Peyer's patch (tissue), 4 donors: Measurements from ENCODE around the gene COL4A1. TPM values are rescaled to one million over a fixed set of nuclear protein-coding genes. Genes with fewer than 3 reads are reported as not detected.

Experiments used
- DNase-seq, 3 donors: peaks; one replicate each; pipeline ENCODE4 v3.0.0-alpha.2; 2017 to 2019
- H3K27ac ChIP-seq, 4 donors: fragments of 200-600 bp; sonication (generic); one replicate each; pipeline ENCODE4 v1.5.1; 2016 to 2019
- H3K27me3 ChIP-seq, 2 donors: fragments of 200-600 bp; sonication (generic); one replicate each; pipeline ENCODE4 v1.5.1; 2019
- H3K36me3 ChIP-seq, 3 donors: fragments of 200-600 bp; sonication (generic); one replicate each; pipeline ENCODE4 v1.5.1; 2016 to 2019
- H3K4me1 ChIP-seq, 4 donors: fragments of 200-600 bp; sonication (generic); one replicate each; pipeline ENCODE4 v1.5.1; 2016 to 2019
- H3K4me3 ChIP-seq, 4 donors: fragments of 200-600 bp; sonication (generic); 1 replicate in 3 of 4; 2 replicates in 1 of 4; pipeline ENCODE4 v1.5.1; 2016 to 2019; ENCODE audit warnings: mild to moderate bottlenecking in 1 of 4
- H3K9me3 ChIP-seq, 4 donors: fragments of 200-600 bp; sonication (generic); one replicate each; pipeline ENCODE4 v1.5.1; 2016 to 2019; ENCODE audit warnings: mild to moderate bottlenecking in 1 of 4
- POLR2A ChIP-seq, 2 donors: fragments of 450-650 bp; IDR thresholded peaks; one replicate each; pipeline ENCODE4 v1.5.1; 2017; ENCODE audit warnings: antibody characterized with exemption in 2 of 2, mild to moderate bottlenecking in 2 of 2, moderate library complexity in 2 of 2
- total RNA-seq, 4 donors: library from RNA; depleted of rRNA; stranded (reverse); fragments of >200 nt; gene quantifications; one replicate each; pipeline ENCODE4 v1.1.0, GENCODE V29; 2016
- TF ChIP-seq, protein P1 (sequence below), 6 experiments: fragments of 450-650 bp in 4 of 6; fragments of 200-600 bp in 2 of 6; sonication (generic) in 1 of 6; IDR thresholded peaks; one replicate each; pipeline ENCODE4 v1.5.1; 2017 to 2019; ENCODE audit warnings: antibody characterized with exemption in 6 of 6, mild to moderate bottlenecking in 3 of 6, moderate library complexity in 1 of 6

The COL4A1 gene
- total RNA-seq, 4 donors from 2014 or later: 28.0 to 69.3 (median 36.3) TPM

DNA sequence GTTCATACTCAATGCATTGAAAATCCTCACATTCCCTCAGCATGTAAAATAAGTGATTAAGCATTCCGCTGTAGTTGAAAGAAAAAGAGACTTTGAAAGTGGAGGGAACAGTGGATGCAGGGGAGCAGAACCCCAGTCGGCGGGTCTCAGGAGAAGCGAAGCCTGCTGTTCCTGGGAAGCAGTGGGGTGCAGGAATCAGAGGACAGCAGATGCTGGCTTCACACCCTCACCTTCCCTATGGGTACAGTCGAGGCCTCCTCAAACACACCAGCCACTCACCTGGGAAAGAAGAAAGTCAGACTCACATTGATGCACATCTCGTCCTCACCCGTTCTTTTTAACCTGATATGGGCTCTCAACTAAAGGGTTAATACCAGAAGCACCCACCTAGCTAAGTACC is 38.3 kb upstream of the COL4A1 start:
- TF ChIP-seq POLR2A (IDR thresholded peaks at IDR 0.05): no peak
- TF ChIP-seq, protein P1, sequence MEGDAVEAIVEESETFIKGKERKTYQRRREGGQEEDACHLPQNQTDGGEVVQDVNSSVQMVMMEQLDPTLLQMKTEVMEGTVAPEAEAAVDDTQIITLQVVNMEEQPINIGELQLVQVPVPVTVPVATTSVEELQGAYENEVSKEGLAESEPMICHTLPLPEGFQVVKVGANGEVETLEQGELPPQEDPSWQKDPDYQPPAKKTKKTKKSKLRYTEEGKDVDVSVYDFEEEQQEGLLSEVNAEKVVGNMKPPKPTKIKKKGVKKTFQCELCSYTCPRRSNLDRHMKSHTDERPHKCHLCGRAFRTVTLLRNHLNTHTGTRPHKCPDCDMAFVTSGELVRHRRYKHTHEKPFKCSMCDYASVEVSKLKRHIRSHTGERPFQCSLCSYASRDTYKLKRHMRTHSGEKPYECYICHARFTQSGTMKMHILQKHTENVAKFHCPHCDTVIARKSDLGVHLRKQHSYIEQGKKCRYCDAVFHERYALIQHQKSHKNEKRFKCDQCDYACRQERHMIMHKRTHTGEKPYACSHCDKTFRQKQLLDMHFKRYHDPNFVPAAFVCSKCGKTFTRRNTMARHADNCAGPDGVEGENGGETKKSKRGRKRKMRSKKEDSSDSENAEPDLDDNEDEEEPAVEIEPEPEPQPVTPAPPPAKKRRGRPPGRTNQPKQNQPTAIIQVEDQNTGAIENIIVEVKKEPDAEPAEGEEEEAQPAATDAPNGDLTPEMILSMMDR (IDR thresholded peaks at IDR 0.05): no peak
- H3K9me3 ChIP-seq: no peaks in the 10 kb centered on the region
- H3K4me3 ChIP-seq: no peak overlapping the region
- H3K27ac ChIP-seq: peak overlapping the region in 1 of 4 donors; percentile 56
- no peaks in the 10 kb centered on the region for H3K36me3 ChIP-seq
- H3K27me3 ChIP-seq: no peaks in the 10 kb centered on the region
- no peak for DNase-seq
- H3K4me1 ChIP-seq: peaks cover 0 to 29% (median 2%) of the 10 kb centered on the region in 4 donors

DNA sequence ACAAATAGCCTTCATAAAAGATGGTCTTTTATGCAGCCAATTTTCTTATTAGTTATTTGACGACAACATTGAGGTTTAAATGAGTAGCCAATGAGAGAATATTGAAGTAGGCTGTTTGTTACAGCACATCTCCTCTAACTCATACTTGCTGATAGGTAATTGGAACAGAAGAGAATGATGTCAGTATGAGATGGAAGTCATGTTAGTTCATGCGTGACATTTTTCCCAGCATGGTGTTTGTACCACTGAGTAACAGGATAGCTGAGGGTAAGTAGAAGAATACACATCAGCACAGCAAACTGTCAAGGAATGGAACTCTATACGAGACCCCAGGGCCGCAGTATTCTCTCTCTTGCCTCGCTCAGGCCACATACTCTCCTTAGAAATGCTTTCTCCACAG is 37.4 kb upstream of the COL4A1 start:
- H3K27ac ChIP-seq: no peak overlapping the region
- H3K4me1 ChIP-seq: peaks cover 0 to 34% (median 2%) of the 10 kb centered on the region in 4 donors
- no peaks in the 10 kb centered on the region for H3K9me3 ChIP-seq
- TF ChIP-seq POLR2A (IDR thresholded peaks at IDR 0.05): no peak
- TF ChIP-seq, protein P1 (IDR thresholded peaks at IDR 0.05): no peak
- H3K4me3 ChIP-seq: no peak overlapping the region
- no peaks in the 10 kb centered on the region for H3K36me3 ChIP-seq
- no peak for DNase-seq
- no peaks in the 10 kb centered on the region for H3K27me3 ChIP-seq

DNA sequence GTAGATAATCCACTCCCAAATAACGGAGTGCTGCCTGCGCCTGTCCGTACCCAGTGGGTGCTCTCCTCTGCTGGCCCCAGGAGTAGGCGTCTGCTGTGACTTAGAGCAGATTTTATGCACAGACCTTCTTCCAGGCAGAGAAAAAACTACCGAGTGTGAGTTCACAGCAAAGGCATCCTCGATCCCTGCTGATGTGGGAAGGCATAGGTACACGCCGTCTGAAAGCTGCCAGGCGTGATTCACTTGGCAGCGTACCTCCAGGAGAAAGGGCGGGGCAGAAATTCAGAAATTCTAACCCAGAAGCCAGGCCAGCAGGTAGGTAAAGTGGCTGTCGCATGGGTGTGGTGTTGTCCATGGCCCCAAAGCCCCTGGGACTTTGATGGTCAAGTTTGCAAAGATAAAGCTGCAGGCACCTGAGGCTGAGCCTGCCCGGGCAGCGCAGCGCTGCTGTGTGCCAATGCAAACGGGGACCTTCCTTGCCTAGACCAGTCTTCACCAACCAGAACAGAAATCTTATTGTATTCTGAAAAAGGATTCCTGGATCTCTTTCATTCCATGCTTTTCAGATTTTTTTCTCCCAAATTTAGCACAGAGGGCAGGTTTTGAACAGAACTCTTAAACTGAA is 36.4 kb upstream of the COL4A1 start:
- peaks cover 0 to 33% (median 2%) of the 10 kb centered on the region in 4 donors for H3K4me1 ChIP-seq
- peak overlapping the region in 2 of 4 donors; percentile 5 to 86 for H3K27ac ChIP-seq
- no peaks in the 10 kb centered on the region for H3K36me3 ChIP-seq
- TF ChIP-seq, protein P1 (IDR thresholded peaks at IDR 0.05): no peak
- TF ChIP-seq POLR2A (IDR thresholded peaks at IDR 0.05): no peak
- H3K4me3 ChIP-seq: no peak overlapping the region
- DNase-seq: no peak
- no peaks in the 10 kb centered on the region for H3K27me3 ChIP-seq
- no peaks in the 10 kb centered on the region for H3K9me3 ChIP-seq

DNA sequence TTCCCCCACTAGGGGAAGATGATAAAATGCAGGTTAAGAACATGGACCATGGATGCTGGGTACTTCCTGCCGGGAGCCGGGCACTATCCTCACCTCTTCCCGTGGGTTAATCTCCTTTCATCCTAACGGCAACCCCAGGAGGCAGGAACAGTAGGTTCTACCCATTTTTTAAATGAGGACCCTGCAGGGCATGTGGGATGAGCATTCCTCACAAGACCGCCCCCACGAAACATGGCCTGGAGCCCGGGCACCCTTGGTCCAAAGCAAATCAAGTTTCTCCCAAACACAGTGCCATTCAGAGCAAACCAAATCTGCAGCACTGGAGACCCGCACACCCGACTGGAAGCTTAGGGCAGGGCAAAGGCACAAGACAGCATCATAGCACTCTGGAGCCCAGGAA is 35.5 kb upstream of the COL4A1 start:
- Histone ChIP-seq H3K27ac (peak overlapping the region in 2 of 4 donors; percentile 80 to 86), H3K4me3 (no peak overlapping the region)

DNA sequence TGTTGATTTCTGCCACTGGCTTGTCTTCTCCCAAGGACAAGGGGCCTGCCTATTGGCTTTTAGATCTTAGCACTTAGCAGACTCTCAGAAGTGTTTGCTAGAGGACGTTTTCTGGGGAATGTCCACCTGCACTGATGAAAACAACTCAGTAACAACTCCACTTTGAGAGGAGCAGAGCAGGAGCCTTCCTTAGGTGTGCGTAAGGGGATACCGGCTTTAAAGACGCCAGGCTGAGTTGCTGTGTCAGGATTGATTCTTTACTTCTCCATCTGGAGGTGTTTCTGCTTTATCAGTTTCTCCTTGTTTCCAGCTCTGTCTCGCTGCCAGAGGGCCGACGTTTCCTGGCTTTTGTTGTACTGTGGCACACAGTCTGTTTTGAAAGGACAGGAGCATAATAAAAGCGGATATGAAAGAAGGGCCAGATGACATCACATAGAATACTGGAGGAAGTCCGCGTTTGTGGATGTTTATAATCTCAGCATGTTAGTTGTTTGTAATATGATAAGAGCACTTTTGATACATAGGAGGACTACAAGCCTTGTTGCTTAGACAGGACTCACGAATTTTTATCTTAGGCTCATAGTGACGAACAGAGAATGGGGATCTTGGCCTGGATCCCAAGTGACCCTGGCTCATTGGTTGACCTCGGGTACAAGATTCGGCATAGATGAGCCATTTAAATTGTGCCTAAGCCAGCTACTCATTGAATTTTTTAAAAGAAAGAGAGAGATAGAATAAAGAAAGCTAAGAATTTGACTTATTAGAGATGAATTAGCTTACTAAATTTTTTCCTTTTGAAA is 34.7 kb upstream of the COL4A1 start:
- peak in 1 of 3 donors; percentile 33 for DNase-seq
- Histone ChIP-seq H3K27ac (peak overlapping the region; percentile 46 to 86 (median 74)), H3K4me1 (peaks cover 0 to 33% (median 2%) of the 10 kb centered on the region in 4 donors), H3K9me3 (no peaks in the 10 kb centered on the region), H3K4me3 (no peak overlapping the region), H3K27me3 (no peaks in the 10 kb centered on the region), H3K36me3 (no peaks in the 10 kb centered on the region)
- TF ChIP-seq, protein P1 (IDR thresholded peaks at IDR 0.05): no peak
- TF ChIP-seq POLR2A (IDR thresholded peaks at IDR 0.05): no peak

More for the DNA sequence above, 35.5 kb upstream of the COL4A1 start:
- no peaks in the 10 kb centered on the region for H3K9me3 ChIP-seq
- no peaks in the 10 kb centered on the region for H3K36me3 ChIP-seq
- no peak for DNase-seq
- TF ChIP-seq, protein P1 (IDR thresholded peaks at IDR 0.05): no peak
- no peak for TF ChIP-seq POLR2A (IDR thresholded peaks at IDR 0.05)
- peaks cover 0 to 32% (median 2%) of the 10 kb centered on the region in 4 donors for H3K4me1 ChIP-seq
- no peaks in the 10 kb centered on the region for H3K27me3 ChIP-seq
